ENCODE measurements around the gene SERPINA10. TPM values are rescaled to one million over a fixed set of nuclear protein-coding genes. Genes with fewer than 3 reads are reported as not detected.
A peak's percentile ranks its signal among the peaks of the same experiment; 100 is the strongest.

The SERPINA10 gene
- total and polyA plus RNA-seq, 5 experiments from 2014 or later = not detected

GRCh38 chr14:94329857-94330256 lies 36.8 kb upstream of the SERPINA10 start:
- Mint-ChIP-seq H3K27me3 (peaks cover 3 to 34% (median 10%) of the 10 kb centered on the region in 5 donors), H3K9me3 (peaks cover 0 to 10% (median 0%) of the 10 kb centered on the region in 9 donors), H3K4me1 (no peaks in the 10 kb centered on the region), H3K36me3 (peaks cover 0 to 9% (median 0%) of the 10 kb centered on the region in 3 donors), H3K4me3 (no peak overlapping the region), H3K27ac (no peak overlapping the region)
- ATAC-seq (no peak), DNase-seq (no peak)
- POLR2A ChIA-PET = no interaction called here

GRCh38 chr14:94328196-94328595 lies 35.1 kb upstream of the SERPINA10 start:
- ATAC-seq (no peak), DNase-seq (no peak)
- Mint-ChIP-seq H3K27me3 (peaks cover 3 to 21% (median 4%) of the 10 kb centered on the region in 5 donors), H3K4me1 (no peaks in the 10 kb centered on the region), H3K4me3 (no peak overlapping the region), H3K27ac (no peak overlapping the region), H3K36me3 (peaks cover 0 to 9% (median 0%) of the 10 kb centered on the region in 3 donors), H3K9me3 (peaks cover 0 to 10% (median 0%) of the 10 kb centered on the region in 9 donors)
- POLR2A ChIA-PET = no interaction called here

- peak within 1 kb of the TSS in 1 of 10 donors; percentile 45 for H3K27ac Mint-ChIP-seq
- no peak for DNase-seq
- no peaks in the 10 kb centered on the region for H3K4me1 Mint-ChIP-seq
- POLR2A ChIA-PET = no interaction called here
- ATAC-seq = no peak
- H3K4me3 Mint-ChIP-seq = no peak within 1 kb of the TSS
- H3K9me3 Mint-ChIP-seq = peaks cover 0 to 5% (median under 1%) of the 10 kb centered on the region in 9 donors
- H3K27me3 Mint-ChIP-seq = peaks cover 3 to 14% (median 5%) of the 10 kb centered on the region in 5 donors
- H3K36me3 Mint-ChIP-seq = peaks cover 0 to 1% (median 0%) of the 10 kb centered on the region in 3 donors
These were observed 29.8 kb upstream of the SERPINA10 start, which contains the start of gene SERPINA6 for GRCh38 chr14:94322648-94323570. Gene SERPINA6 (minus strand): TSS chr14:94323336. CDS start chr14:94314648, 8,688 bp downstream.

- POLR2A ChIA-PET = no interaction called here
- H3K27me3 Mint-ChIP-seq = peaks cover 3 to 11% (median 5%) of the 10 kb centered on the region in 5 donors
- no peaks in the 10 kb centered on the region for H3K4me1 Mint-ChIP-seq
- DNase-seq (no peak), ATAC-seq (no peak)
- H3K36me3 Mint-ChIP-seq = peaks cover 0 to 6% (median 0%) of the 10 kb centered on the region in 3 donors
- no peak overlapping the region for H3K27ac Mint-ChIP-seq
- H3K9me3 Mint-ChIP-seq = peaks cover 0 to 7% (median 2%) of the 10 kb centered on the region in 9 donors
- no peak overlapping the region for H3K4me3 Mint-ChIP-seq
These were observed 28.6 kb upstream of the SERPINA10 start for GRCh38 chr14:94321421-94322271.

GRCh38 chr14:94320243-94320642 lies 27.2 kb upstream of the SERPINA10 start:
- H3K27ac Mint-ChIP-seq = no peak overlapping the region
- no peaks in the 10 kb centered on the region for H3K4me1 Mint-ChIP-seq
- DNase-seq (no peak), ATAC-seq (no peak)
- peaks cover 0 to 6% (median 0%) of the 10 kb centered on the region in 3 donors for H3K36me3 Mint-ChIP-seq
- peaks cover 0 to 9% (median 2%) of the 10 kb centered on the region in 5 donors for H3K27me3 Mint-ChIP-seq
- H3K9me3 Mint-ChIP-seq = peaks cover 0 to 10% (median 3%) of the 10 kb centered on the region in 9 donors
- POLR2A ChIA-PET = no interaction called here
- H3K4me3 Mint-ChIP-seq = no peak overlapping the region

GRCh38 chr14:94317259-94317658 lies 24.2 kb upstream of the SERPINA10 start:
- peaks cover 0 to 15% (median under 1%) of the 10 kb centered on the region in 5 donors for H3K27me3 Mint-ChIP-seq
- H3K9me3 Mint-ChIP-seq = peaks cover 0 to 14% (median 7%) of the 10 kb centered on the region in 9 donors
- H3K4me3 Mint-ChIP-seq = no peak overlapping the region
- no peak overlapping the region for H3K27ac Mint-ChIP-seq
- POLR2A ChIA-PET = no interaction called here
- ATAC-seq = no peak
- H3K4me1 Mint-ChIP-seq = no peaks in the 10 kb centered on the region
- DNase-seq = no peak
- H3K36me3 Mint-ChIP-seq = peaks cover 0 to 6% (median 0%) of the 10 kb centered on the region in 3 donors

GRCh38 chr14:94316692-94317091 lies 23.6 kb upstream of the SERPINA10 start:
- no peak for ATAC-seq
- no peak overlapping the region for H3K27ac Mint-ChIP-seq
- H3K9me3 Mint-ChIP-seq = peaks cover 0 to 14% (median 7%) of the 10 kb centered on the region in 9 donors
- H3K27me3 Mint-ChIP-seq = peaks cover 0 to 13% (median 3%) of the 10 kb centered on the region in 5 donors
- no peaks in the 10 kb centered on the region for H3K4me1 Mint-ChIP-seq
- H3K4me3 Mint-ChIP-seq = no peak overlapping the region
- POLR2A ChIA-PET = no interaction called here
- DNase-seq = no peak
- peaks cover 0 to 6% (median 0%) of the 10 kb centered on the region in 3 donors for H3K36me3 Mint-ChIP-seq

- H3K4me3 Mint-ChIP-seq = no peak overlapping the region
- H3K27me3 Mint-ChIP-seq = peaks cover 0 to 8% (median 2%) of the 10 kb centered on the region in 5 donors
- H3K27ac Mint-ChIP-seq = no peak overlapping the region
- H3K4me1 Mint-ChIP-seq = no peaks in the 10 kb centered on the region
- peaks cover 0 to 6% (median 0%) of the 10 kb centered on the region in 3 donors for H3K36me3 Mint-ChIP-seq
- DNase-seq = no peak
- ATAC-seq = no peak
- POLR2A ChIA-PET = no interaction called here
- peaks cover 0 to 14% (median 7%) of the 10 kb centered on the region in 9 donors for H3K9me3 Mint-ChIP-seq
These were observed 21.8 kb upstream of the SERPINA10 start for GRCh38 chr14:94314890-94315289.

GRCh38 chr14:94313991-94314655 lies 21.1 kb upstream of the SERPINA10 start:
- Mint-ChIP-seq H3K9me3 (peaks cover 0 to 17% (median 5%) of the 10 kb centered on the region in 9 donors), H3K27me3 (peaks cover 0 to 8% (median 2%) of the 10 kb centered on the region in 5 donors), H3K27ac (no peak overlapping the region), H3K4me1 (no peaks in the 10 kb centered on the region), H3K36me3 (peaks cover 0 to 8% (median 0%) of the 10 kb centered on the region in 3 donors), H3K4me3 (no peak overlapping the region)
- DNase-seq (no peak), ATAC-seq (no peak)
- POLR2A ChIA-PET = no interaction called here

- Mint-ChIP-seq H3K9me3 (peaks cover 6 to 31% (median 13%) of the 10 kb centered on the region in 9 donors), H3K4me1 (no peaks in the 10 kb centered on the region), H3K4me3 (no peak overlapping the region), H3K27ac (no peak overlapping the region), H3K36me3 (peaks cover 0 to 18% (median 0%) of the 10 kb centered on the region in 3 donors), H3K27me3 (peaks cover 3 to 20% (median 14%) of the 10 kb centered on the region in 5 donors)
- POLR2A ChIA-PET = no interaction called here
- DNase-seq (no peak), ATAC-seq (no peak)
These were observed 19.6 kb upstream of the SERPINA10 start for GRCh38 chr14:94312481-94313246.

- ATAC-seq (no peak), DNase-seq (no peak)
- no peak overlapping the region for H3K27ac Mint-ChIP-seq
- H3K9me3 Mint-ChIP-seq = peaks cover 9 to 29% (median 20%) of the 10 kb centered on the region in 9 donors
- H3K4me1 Mint-ChIP-seq = no peaks in the 10 kb centered on the region
- no peak overlapping the region for H3K4me3 Mint-ChIP-seq
- POLR2A ChIA-PET = no interaction called here
- H3K27me3 Mint-ChIP-seq = peaks cover 3 to 20% (median 14%) of the 10 kb centered on the region in 5 donors
- H3K36me3 Mint-ChIP-seq = peaks cover 0 to 16% (median 0%) of the 10 kb centered on the region in 3 donors
These were observed 17.2 kb upstream of the SERPINA10 start for GRCh38 chr14:94310248-94310647.

Data from naive thymus-derived CD8-positive, alpha-beta T cell (primary cell).